ENCODE measurements around the gene RAB3A.

DNA sequence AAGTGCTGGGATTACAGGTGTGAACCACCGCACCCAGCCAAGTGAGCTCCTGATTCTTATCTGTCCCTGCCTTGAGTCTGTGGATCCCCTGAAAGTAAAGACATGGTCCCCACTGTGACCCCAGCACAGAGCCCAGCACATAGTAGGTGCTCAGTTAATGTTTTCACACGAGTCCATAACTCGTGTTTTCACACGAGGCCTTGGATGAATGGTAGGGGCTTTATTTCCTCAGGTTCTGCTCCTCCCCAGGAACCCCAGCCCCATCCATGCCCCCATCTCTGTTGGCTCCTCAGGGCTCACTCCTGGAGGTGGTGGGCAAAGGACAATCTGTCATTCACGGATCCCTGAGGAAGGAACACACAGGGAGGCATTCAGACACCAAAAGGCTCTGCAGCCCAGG lies 46.0 kb upstream of the RAB3A start:
- no peak for TF ChIP-seq EZH2 (IDR thresholded peaks at IDR 0.05; ENCODE audit: borderline replicate concordance, low read depth, low read length, severe bottlenecking)
- TF ChIP-seq, protein P1, sequence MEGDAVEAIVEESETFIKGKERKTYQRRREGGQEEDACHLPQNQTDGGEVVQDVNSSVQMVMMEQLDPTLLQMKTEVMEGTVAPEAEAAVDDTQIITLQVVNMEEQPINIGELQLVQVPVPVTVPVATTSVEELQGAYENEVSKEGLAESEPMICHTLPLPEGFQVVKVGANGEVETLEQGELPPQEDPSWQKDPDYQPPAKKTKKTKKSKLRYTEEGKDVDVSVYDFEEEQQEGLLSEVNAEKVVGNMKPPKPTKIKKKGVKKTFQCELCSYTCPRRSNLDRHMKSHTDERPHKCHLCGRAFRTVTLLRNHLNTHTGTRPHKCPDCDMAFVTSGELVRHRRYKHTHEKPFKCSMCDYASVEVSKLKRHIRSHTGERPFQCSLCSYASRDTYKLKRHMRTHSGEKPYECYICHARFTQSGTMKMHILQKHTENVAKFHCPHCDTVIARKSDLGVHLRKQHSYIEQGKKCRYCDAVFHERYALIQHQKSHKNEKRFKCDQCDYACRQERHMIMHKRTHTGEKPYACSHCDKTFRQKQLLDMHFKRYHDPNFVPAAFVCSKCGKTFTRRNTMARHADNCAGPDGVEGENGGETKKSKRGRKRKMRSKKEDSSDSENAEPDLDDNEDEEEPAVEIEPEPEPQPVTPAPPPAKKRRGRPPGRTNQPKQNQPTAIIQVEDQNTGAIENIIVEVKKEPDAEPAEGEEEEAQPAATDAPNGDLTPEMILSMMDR (IDR thresholded peaks at IDR 0.05; ENCODE audit: borderline replicate concordance, extremely low read depth, low read length, poor library complexity, severe bottlenecking): no peak
